Esophagus muscularis mucosa (tissue), 3 donors: ENCODE measurements around the gene ZFYVE28.

Experiments used
- POLR2A ChIP-seq: fragments of 450-650 bp; IDR thresholded peaks from one replicate; pipeline ENCODE4 v1.6.1; 2017; ENCODE audit warnings: antibody characterized with exemption, moderate library complexity, mild to moderate bottlenecking, low read depth
- TF ChIP-seq, protein P1 (sequence below), 3 experiments: fragments of 200-600 bp in 2 of 3; fragments of 450-650 bp in 1 of 3; sonication (generic) in 2 of 3; IDR thresholded peaks; one replicate each; pipeline ENCODE4 v1.5.1; 2017 to 2019; ENCODE audit warnings: antibody characterized with exemption in 3 of 3, mild to moderate bottlenecking in 2 of 3, moderate library complexity in 1 of 3

- TF ChIP-seq, protein P1, sequence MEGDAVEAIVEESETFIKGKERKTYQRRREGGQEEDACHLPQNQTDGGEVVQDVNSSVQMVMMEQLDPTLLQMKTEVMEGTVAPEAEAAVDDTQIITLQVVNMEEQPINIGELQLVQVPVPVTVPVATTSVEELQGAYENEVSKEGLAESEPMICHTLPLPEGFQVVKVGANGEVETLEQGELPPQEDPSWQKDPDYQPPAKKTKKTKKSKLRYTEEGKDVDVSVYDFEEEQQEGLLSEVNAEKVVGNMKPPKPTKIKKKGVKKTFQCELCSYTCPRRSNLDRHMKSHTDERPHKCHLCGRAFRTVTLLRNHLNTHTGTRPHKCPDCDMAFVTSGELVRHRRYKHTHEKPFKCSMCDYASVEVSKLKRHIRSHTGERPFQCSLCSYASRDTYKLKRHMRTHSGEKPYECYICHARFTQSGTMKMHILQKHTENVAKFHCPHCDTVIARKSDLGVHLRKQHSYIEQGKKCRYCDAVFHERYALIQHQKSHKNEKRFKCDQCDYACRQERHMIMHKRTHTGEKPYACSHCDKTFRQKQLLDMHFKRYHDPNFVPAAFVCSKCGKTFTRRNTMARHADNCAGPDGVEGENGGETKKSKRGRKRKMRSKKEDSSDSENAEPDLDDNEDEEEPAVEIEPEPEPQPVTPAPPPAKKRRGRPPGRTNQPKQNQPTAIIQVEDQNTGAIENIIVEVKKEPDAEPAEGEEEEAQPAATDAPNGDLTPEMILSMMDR (IDR thresholded peaks at IDR 0.05) = no peak
- TF ChIP-seq POLR2A = no peak
These were observed 128.5 kb downstream of the ZFYVE28 start for GRCh38 chr4:2289955-2290333.
